Thyroid gland (tissue), 4 donors: ENCODE data around the gene N4BP2L2. TPM values are rescaled to one million over a fixed set of nuclear protein-coding genes. Genes with fewer than 3 reads are reported as not detected.

Source experiments
- DNase-seq, 2 donors: peaks; one replicate each; pipeline ENCODE4 v3.0.0-alpha.2; 2019
- H3K27ac ChIP-seq, 3 donors: fragments of 200-600 bp; sonication (generic); 1 replicate in 2 of 3; 2 replicates in 1 of 3; pipeline ENCODE4 v1.5.1; 2016 to 2019; ENCODE audit warnings: mild to moderate bottlenecking in 1 of 3, moderate library complexity in 1 of 3
- H3K27me3 ChIP-seq: fragments of 200-600 bp; sonication (generic); one replicate; pipeline ENCODE4 v1.5.1; 2019
- H3K36me3 ChIP-seq, 2 donors: fragments of 200-600 bp; sonication (generic); one replicate each; pipeline ENCODE4 v1.5.1; 2016 to 2019
- H3K4me1 ChIP-seq, 2 donors: fragments of 200-600 bp; sonication (generic); one replicate each; pipeline ENCODE4 v1.5.1; 2017 to 2019
- H3K4me3 ChIP-seq, 3 donors: fragments of 200-600 bp; sonication (generic); replicated peaks in 1 of 3; 1 replicate in 2 of 3; 2 replicates in 1 of 3; pipeline ENCODE4 v1.5.1; 2016; ENCODE audit warnings: mild to moderate bottlenecking in 1 of 3
- H3K9me3 ChIP-seq: fragments of 200-600 bp; sonication (generic); one replicate; pipeline ENCODE4 v1.5.1; 2017
- POLR2A ChIP-seq, 2 donors: fragments of 450-650 bp; IDR thresholded peaks; one replicate each; pipeline ENCODE4 v1.6.1; 2017; ENCODE audit warnings: antibody characterized with exemption in 2 of 2, mild to moderate bottlenecking in 2 of 2, moderate library complexity in 1 of 2
- WGBS, 2 donors: methylation state at CpG; one replicate each; pipeline ENCODE4 v1.1.5; 2017; 5-methylcytosine and 5-hydroxymethylcytosine counted together
- intact Hi-C: fragments of 100-400 bp; cut with DNase I; formaldehyde crosslinking; loops from one replicate; pipeline ENCODE4 v1.15.1; 2023
- total RNA-seq, 4 donors: library from RNA; depleted of rRNA; stranded (reverse); fragments of >200 nt; gene quantifications; one replicate each; pipeline ENCODE4 v1.2.3, GENCODE V29; 2016
- TF ChIP-seq, protein P1 (sequence below), 6 experiments: fragments of 200-600 bp in 3 of 6; fragments of 450-650 bp in 3 of 6; sonication (generic) in 3 of 6; IDR thresholded peaks; one replicate each; pipeline ENCODE4 v1.5.1; 2016 to 2019; ENCODE audit warnings: antibody characterized with exemption in 6 of 6, mild to moderate bottlenecking in 2 of 6, inconsistent platforms in 1 of 6, moderate library complexity in 1 of 6

N4BP2L2 gene
- total RNA-seq, 4 donors from 2014 or later, result 267 to 633 (median 382) TPM

- Histone ChIP-seq H3K9me3 (no peaks in the 10 kb centered on the region), H3K36me3 (no peaks in the 10 kb centered on the region), H3K4me1 (no peaks in the 10 kb centered on the region), H3K27me3 (no peaks in the 10 kb centered on the region), H3K27ac (no peak overlapping the region), H3K4me3 (no peak overlapping the region)
- no peak for DNase-seq
- TF ChIP-seq, protein P1, sequence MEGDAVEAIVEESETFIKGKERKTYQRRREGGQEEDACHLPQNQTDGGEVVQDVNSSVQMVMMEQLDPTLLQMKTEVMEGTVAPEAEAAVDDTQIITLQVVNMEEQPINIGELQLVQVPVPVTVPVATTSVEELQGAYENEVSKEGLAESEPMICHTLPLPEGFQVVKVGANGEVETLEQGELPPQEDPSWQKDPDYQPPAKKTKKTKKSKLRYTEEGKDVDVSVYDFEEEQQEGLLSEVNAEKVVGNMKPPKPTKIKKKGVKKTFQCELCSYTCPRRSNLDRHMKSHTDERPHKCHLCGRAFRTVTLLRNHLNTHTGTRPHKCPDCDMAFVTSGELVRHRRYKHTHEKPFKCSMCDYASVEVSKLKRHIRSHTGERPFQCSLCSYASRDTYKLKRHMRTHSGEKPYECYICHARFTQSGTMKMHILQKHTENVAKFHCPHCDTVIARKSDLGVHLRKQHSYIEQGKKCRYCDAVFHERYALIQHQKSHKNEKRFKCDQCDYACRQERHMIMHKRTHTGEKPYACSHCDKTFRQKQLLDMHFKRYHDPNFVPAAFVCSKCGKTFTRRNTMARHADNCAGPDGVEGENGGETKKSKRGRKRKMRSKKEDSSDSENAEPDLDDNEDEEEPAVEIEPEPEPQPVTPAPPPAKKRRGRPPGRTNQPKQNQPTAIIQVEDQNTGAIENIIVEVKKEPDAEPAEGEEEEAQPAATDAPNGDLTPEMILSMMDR (IDR thresholded peaks at IDR 0.05), result no peak
- no peak for TF ChIP-seq POLR2A (IDR thresholded peaks at IDR 0.05)
- 65 to 72% methylated on average over 3 of the region's 3 CpGs for WGBS, 2 donors
- intact Hi-C loops, result no loop called here
These were observed 66.4 kb downstream of the N4BP2L2 start for GRCh38 chr13:32472194-32472621.

DNA sequence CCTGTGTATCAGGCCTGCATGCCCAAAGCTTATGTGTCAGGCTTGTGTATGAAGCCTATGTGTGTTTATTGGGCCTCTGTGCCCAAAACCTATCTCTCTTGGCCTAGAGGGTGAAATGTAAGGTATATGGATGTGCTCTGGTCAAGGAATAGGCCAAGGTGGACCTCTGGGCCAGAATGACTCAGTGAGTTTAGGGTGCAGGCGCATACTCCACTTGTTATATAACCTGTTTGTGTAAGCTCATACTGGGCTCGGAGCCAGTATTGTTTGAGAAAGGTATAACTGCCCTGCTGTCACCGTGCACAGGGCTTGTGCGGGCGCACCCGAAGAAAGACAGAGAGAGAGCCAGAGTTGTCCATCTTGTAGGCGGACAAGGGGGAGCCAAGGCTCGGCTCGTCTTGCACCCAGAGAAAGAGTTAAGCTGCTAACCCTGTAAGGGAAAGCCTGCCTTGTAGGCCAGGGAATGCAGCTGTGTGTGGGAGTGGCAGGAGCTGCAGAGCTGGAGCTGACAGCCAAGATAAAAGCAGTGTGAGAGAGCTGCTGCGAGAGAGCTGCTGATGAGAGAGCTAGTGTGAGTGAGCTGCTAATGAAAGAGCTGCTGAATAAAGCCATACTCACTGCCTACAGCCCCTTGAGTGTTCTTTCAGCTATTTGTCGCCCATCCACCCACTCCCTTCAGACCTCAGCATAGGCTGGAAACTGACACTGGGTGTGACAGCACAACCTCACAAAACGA is 67.2 kb downstream of the N4BP2L2 start:
- Histone ChIP-seq H3K27me3 (no peaks in the 10 kb centered on the region), H3K9me3 (no peaks in the 10 kb centered on the region), H3K4me1 (no peaks in the 10 kb centered on the region), H3K4me3 (no peak overlapping the region), H3K27ac (no peak overlapping the region), H3K36me3 (no peaks in the 10 kb centered on the region)
- intact Hi-C loops, result no loop called here
- TF ChIP-seq, protein P1 (IDR thresholded peaks at IDR 0.05), result no peak
- TF ChIP-seq POLR2A (IDR thresholded peaks at IDR 0.05), result no peak
- 76 to 78% methylated on average over 12 of the region's 12 CpGs for WGBS, 2 donors
- DNase-seq, result no peak

DNA sequence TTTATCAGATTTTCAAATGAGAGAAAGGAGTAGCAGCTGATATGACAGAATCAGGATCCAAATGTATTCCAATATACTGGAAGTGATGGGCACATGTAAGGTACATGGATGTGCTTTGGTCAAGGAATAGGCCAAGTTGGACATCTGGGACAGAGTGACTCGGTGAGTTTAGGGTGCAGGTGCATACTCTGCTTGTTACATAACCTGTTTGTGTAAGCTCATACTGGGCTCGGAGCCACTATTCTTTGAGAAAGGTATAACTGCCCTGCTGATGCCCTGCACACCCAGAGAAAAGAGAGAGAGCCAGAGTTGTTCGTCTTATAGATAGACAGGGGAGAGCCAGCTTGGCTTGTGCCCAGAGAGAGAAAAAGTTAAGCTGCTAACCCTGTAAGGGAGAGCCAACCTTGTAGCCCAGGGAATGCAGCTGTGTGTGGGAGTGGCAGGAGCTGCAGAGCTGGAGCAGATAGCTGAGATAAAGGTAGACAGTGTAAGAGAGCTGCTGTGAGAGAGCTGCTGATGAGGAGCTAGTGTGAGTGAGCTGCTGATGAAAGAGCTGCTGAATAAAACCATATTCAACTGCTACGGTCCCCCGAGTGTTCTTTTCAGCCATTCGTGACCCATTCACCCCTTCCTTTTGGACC is 70.0 kb downstream of the N4BP2L2 start:
- 86 to 92% methylated on average over 6 of the region's 6 CpGs for WGBS, 2 donors
- no peaks in the 10 kb centered on the region for H3K36me3 ChIP-seq
- H3K9me3 ChIP-seq, result no peaks in the 10 kb centered on the region
- no peak for TF ChIP-seq POLR2A (IDR thresholded peaks at IDR 0.05)
- TF ChIP-seq, protein P1 (IDR thresholded peaks at IDR 0.05), result no peak
- no peak for DNase-seq
- H3K4me3 ChIP-seq, result no peak overlapping the region
- intact Hi-C loops, result no loop called here
- H3K27ac ChIP-seq, result no peak overlapping the region
- no peaks in the 10 kb centered on the region for H3K27me3 ChIP-seq
- no peaks in the 10 kb centered on the region for H3K4me1 ChIP-seq

DNA sequence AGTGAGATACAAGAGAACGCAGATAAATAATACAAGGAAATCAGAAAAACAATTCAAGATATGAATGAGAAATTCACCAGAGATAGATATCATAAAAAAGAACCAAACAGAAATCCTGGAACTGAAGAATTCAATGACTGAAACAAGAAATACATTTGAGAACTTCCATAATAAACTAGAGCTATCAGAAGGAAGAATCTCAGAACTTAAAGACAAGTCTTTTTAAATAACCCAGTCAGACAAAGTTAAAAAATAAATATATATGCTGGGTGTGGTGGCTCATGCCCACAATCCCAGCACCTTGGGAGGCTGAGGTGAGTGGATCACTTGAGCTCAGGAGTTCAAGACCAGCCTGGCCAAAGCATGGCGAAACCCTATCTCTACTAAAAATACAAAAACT is 82.0 kb downstream of the N4BP2L2 start:
- no peaks in the 10 kb centered on the region for H3K9me3 ChIP-seq
- H3K36me3 ChIP-seq, result no peaks in the 10 kb centered on the region
- H3K27ac ChIP-seq, result no peak overlapping the region
- H3K4me3 ChIP-seq, result no peak overlapping the region
- 98 to 100% methylated on average over 2 of the region's 2 CpGs for WGBS, 2 donors
- no peaks in the 10 kb centered on the region for H3K4me1 ChIP-seq
- TF ChIP-seq, protein P1 (IDR thresholded peaks at IDR 0.05), result no peak
- no peak for TF ChIP-seq POLR2A (IDR thresholded peaks at IDR 0.05)
- H3K27me3 ChIP-seq, result no peaks in the 10 kb centered on the region
- no peak for DNase-seq
- intact Hi-C loops, result no loop called here

GRCh38 chr13:32455594-32455903 is 83.0 kb downstream of the N4BP2L2 start:
- no peaks in the 10 kb centered on the region for H3K4me1 ChIP-seq
- 100% methylated on average over 1 to 2 of the region's 2 CpGs for WGBS, 2 donors
- no peaks in the 10 kb centered on the region for H3K9me3 ChIP-seq
- no peaks in the 10 kb centered on the region for H3K36me3 ChIP-seq
- intact Hi-C loops, result no loop called here
- no peak for DNase-seq
- H3K27ac ChIP-seq, result no peak overlapping the region
- no peak overlapping the region for H3K4me3 ChIP-seq
- TF ChIP-seq POLR2A (IDR thresholded peaks at IDR 0.05), result no peak
- TF ChIP-seq, protein P1 (IDR thresholded peaks at IDR 0.05), result no peak
- no peaks in the 10 kb centered on the region for H3K27me3 ChIP-seq
